ENCODE results near the gene PODN.

Gene PODN

DNA sequence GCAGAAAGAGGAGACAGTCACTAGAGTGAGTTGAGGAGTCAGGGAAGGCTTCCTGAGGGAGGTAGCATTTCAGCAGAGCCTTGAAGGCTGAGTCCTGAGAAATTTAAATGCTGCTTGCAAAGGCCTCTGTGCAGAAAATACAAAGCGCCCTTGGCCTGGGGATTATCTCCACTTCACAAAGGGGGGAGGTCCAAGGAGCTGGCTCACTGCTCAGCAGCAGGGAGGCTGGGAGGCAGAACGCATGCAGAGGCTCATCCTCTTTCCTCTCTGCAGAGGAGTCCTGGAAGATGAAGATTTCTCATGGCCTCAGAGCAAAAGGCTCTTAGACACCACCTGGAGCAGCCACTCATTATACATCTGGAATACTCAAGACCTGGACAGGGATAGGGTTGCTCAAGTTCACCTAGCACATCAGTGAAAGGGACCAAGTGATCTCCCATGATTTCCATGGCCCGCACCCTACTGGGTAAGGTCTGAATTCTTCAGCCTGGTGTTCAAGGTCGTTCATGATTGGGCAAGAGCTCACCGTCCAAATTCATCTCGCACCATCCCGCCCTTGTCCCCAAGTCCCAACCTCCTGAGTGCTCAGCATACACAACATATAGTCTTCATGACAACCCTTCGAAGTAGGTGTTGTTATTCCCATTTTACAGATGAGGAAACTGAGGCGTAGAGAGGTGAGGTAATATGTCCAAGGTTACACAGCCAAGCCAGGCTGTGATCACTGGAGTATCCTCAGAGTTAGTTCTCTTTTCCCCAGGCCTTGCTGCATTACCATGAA lies 71.4 kb downstream of the PODN start:
- no peak for DNase-seq (ENCODE audit: low spot score)

DNA sequence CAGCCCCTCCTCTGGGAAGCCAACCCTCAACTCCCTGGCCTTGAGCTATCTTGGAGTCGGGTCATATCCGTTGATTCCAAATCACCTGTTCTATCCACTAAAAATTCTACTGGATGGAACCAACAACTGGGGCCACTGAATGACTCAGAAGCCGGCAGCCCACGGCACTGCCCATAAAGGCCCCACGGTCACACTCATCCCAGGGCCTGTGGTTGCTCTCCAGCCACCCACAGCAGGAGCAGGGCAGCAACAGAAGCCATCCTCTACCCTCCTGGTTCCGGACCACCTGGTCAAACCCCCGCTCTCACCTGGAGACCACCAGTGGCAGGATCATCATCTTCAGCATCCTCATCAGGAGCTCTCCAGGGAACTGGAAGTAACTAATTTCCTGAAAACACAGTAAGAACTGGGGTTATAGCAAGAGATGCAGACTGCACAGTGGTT lies 72.1 kb downstream of the PODN start:
- DNase-seq (ENCODE audit: low spot score) = no peak
